Activated naive CD8-positive, alpha-beta T cell treated with anti-CD3 and anti-CD28 coated beads, Interleukin-2, amount 50 U/mL, for 24 hours (primary cell): ENCODE results near the gene FNBP1.
"Not testable (repeated sequence)": the region's sequence is repeated elsewhere in the genome, so short reads cannot be mapped to it uniquely, and the experiment has no call there.

Experiments
- ATAC-seq: fragments of 150-1000 bp; cut with Tn5 transposase; one replicate; pipeline ENCODE4 v1.10.0; 2021
- DNase-seq: peaks from one replicate; pipeline ENCODE4 v3.0.0; 2021
- H3K27ac Mint-ChIP-seq: one replicate; pipeline ENCODE4 v1.8.0; 2021; ENCODE audit warnings: mild to moderate bottlenecking, mixed read lengths
- H3K27me3 Mint-ChIP-seq: one replicate; pipeline ENCODE4 v1.8.0; 2021; ENCODE audit warnings: mixed read lengths
- H3K36me3 Mint-ChIP-seq: one replicate; pipeline ENCODE4 v1.8.0; 2021; ENCODE audit warnings: low read depth, mixed read lengths
- H3K4me1 Mint-ChIP-seq: one replicate; pipeline ENCODE4 v1.8.0; 2021; ENCODE audit warnings: mixed read lengths
- H3K4me3 Mint-ChIP-seq: one replicate; pipeline ENCODE4 v1.8.0; 2021; ENCODE audit warnings: mild to moderate bottlenecking, moderate library complexity, mixed read lengths
- H3K9me3 Mint-ChIP-seq: one replicate; pipeline ENCODE4 v1.8.0; 2021; ENCODE audit warnings: mixed read lengths

The FNBP1 gene

DNA sequence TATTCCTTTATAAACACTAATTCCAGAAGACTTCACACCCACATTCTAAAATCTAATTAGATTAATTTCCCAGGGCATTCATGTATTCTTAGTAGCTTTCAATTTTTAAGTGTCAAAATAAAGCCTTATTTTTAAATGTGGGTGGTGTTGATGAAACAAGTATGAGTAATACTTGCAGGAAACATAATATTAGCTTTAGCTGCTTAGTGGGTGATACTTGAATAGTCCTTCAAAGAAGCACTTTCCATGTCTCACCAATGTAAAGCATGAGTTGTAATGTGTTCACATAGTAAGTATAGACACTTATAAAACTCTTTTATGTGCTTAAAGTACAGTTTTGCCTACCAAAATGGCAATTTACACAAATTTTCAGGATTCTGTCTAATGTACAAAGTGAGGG lies 6.9 kb downstream of the FNBP1 start:
- Mint-ChIP-seq H3K9me3 (no peaks in the 10 kb centered on the region), H3K27ac (peak overlapping the region; percentile 99), H3K4me1 (peaks cover 90% of the 10 kb centered on the region), H3K4me3 (peak overlapping the region; percentile 99), H3K36me3 (peaks cover 45% of the 10 kb centered on the region), H3K27me3 (no peaks in the 10 kb centered on the region)
- ATAC-seq (peak; percentile 38), DNase-seq (no peak)

DNA sequence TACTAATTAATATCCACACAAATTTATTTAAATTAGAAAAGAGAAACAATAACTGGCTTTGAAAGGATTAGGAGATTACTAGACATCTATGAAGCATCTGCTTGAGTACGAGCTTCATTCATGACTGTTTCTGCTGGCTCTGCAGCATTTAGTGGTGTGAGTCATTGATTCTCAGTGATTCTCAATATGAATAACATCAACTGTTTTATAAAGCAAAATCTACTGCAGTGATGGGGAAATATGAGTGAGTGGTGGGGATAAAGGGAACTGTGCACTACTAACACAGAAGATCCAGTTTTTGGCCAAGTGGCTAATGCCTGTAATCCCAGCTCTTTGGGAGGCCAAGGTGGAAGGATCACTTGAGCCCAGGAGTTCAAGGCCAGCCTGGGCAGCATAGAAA lies 8.4 kb downstream of the FNBP1 start:
- ATAC-seq, result peak; percentile 73
- Mint-ChIP-seq H3K27me3 (no peaks in the 10 kb centered on the region), H3K9me3 (no peaks in the 10 kb centered on the region), H3K4me1 (peaks cover 98% of the 10 kb centered on the region), H3K36me3 (peaks cover 37% of the 10 kb centered on the region), H3K4me3 (peak overlapping the region; percentile 99), H3K27ac (peak overlapping the region; percentile 99)
- no peak for DNase-seq

DNA sequence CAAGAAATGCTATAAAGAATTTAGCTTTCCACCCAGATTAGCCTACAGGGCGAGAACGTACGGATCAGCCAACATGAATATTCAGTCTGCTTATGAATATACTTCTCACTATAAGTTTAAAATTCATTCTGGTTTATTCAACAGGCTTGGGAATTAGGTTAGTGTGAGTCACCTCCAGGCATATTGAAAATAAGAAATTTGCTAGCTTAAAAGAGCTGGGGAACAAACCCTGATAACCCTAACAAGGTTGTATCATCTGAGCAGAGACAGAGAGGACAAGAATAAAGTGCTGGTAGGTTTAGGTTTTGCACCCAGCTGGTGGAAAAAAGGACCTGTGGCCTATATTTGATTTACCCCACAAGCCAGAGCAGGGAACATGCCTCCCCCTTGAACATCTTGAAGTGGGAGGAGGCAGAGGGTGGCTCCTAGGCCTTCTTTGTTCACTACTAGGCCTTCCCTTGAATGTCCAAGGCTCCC lies 12.3 kb downstream of the FNBP1 start:
- ATAC-seq, result peak; percentile 16
- H3K27me3 Mint-ChIP-seq, result no peaks in the 10 kb centered on the region
- DNase-seq, result no peak
- peak overlapping the region; percentile 90 for H3K27ac Mint-ChIP-seq
- H3K4me3 Mint-ChIP-seq, result peak overlapping the region; percentile 50
- peaks cover 100% of the 10 kb centered on the region for H3K4me1 Mint-ChIP-seq
- H3K36me3 Mint-ChIP-seq, result peaks cover 44% of the 10 kb centered on the region
- H3K9me3 Mint-ChIP-seq, result no peaks in the 10 kb centered on the region

DNA sequence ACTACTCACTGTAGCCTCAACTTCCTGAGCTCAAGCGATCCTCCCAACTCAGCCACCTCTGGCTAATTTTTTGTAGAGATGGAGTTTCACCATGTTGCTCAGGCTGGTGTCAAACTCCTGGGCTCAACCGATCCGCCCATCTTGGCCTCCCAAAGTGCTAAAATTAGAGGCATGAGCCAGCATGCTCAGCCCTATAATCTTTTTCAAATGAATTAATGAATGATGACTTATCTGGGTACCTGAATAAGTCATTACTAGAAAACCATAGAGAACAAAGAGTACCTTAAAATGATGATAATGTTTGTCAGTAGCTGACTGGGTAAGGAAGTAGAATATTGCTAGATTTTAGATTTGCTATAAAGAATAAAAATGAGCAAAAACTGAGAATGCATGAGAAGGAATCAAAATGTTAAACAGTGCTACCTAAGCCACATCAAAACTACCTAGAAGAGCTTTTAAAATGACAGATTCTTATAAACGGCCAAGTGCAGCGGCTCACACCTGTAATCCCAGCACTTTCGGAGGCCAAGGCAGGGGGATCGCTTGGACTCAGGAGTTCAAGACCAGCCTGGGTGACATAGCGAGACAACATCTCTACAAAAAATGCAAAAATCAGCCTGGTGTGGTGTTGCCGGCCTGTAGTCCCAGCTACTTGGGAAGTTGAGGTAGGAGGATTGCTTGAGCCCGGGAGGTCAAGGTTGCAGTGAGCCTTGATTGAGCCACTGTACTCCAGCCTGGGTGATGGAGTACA lies 13.6 kb downstream of the FNBP1 start:
- no peaks in the 10 kb centered on the region for H3K27me3 Mint-ChIP-seq
- peak; percentile 31 for ATAC-seq
- peaks cover 100% of the 10 kb centered on the region for H3K4me1 Mint-ChIP-seq
- H3K9me3 Mint-ChIP-seq, result no peaks in the 10 kb centered on the region
- peak overlapping the region; percentile 86 for H3K27ac Mint-ChIP-seq
- peaks cover 46% of the 10 kb centered on the region for H3K36me3 Mint-ChIP-seq
- DNase-seq, result no peak
- peak overlapping the region; percentile 45 for H3K4me3 Mint-ChIP-seq

GRCh38 chr9:130028493-130029222 lies 14.3 kb downstream of the FNBP1 start:
- H3K27ac Mint-ChIP-seq, result peak overlapping the region; percentile 86
- DNase-seq (no peak), ATAC-seq (no peak)
- peak overlapping the region; percentile 45 for H3K4me3 Mint-ChIP-seq
- H3K27me3 Mint-ChIP-seq, result no peaks in the 10 kb centered on the region
- no peaks in the 10 kb centered on the region for H3K9me3 Mint-ChIP-seq
- peaks cover 100% of the 10 kb centered on the region for H3K4me1 Mint-ChIP-seq
- peaks cover 46% of the 10 kb centered on the region for H3K36me3 Mint-ChIP-seq

GRCh38 chr9:130027533-130028365 lies 15.2 kb downstream of the FNBP1 start:
- H3K4me3 Mint-ChIP-seq, result peak overlapping the region; percentile 46
- H3K36me3 Mint-ChIP-seq, result peaks cover 41% of the 10 kb centered on the region
- H3K27me3 Mint-ChIP-seq, result no peaks in the 10 kb centered on the region
- DNase-seq (no peak), ATAC-seq (peak; percentile 29)
- H3K27ac Mint-ChIP-seq, result peak overlapping the region; percentile 86
- H3K4me1 Mint-ChIP-seq, result peaks cover 100% of the 10 kb centered on the region
- H3K9me3 Mint-ChIP-seq, result no peaks in the 10 kb centered on the region

DNA sequence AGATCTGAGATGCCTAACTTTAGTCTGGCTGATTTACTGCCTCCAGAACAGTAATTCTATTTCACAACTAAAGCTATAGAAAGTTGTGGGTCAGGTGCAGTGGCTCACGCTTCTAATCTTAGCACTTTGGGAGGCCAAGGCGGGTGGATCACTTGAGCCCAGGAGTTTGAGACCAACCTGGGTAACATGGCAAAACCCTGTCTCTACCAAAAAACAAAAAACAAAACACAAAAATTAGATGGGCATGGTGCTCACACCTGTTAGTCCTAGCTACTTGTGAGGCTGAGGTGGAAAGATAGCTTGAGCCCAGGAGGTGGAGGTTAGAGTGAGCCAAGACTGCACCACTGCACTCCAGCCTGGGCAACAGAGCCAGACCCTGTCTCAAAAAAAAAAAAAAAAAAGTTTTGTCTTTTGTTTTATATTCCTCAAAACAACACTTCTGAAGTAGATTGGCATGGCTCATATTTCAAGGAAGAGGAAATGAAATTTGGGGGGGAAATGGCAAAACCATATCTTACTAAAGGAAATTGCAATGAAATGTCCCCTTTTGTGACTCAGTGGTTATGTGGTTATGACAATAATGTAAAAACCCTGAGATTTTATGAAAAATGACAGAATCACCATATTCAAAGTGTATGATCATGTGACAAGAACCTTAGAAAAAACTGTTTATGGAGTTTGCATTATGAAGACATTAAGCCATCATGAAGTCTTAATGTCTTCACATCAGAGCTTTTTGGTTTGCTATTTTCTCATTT lies 16.2 kb downstream of the FNBP1 start:
- DNase-seq (no peak), ATAC-seq (peak; percentile 4)
- no peaks in the 10 kb centered on the region for H3K27me3 Mint-ChIP-seq
- H3K4me3 Mint-ChIP-seq, result peak overlapping the region; percentile 49
- H3K4me1 Mint-ChIP-seq, result peaks cover 100% of the 10 kb centered on the region
- peaks cover 41% of the 10 kb centered on the region for H3K36me3 Mint-ChIP-seq
- H3K27ac Mint-ChIP-seq, result peak overlapping the region; percentile 86
- H3K9me3 Mint-ChIP-seq, result no peaks in the 10 kb centered on the region

- H3K9me3 Mint-ChIP-seq, result no peaks in the 10 kb centered on the region
- peaks cover 51% of the 10 kb centered on the region for H3K36me3 Mint-ChIP-seq
- H3K27ac Mint-ChIP-seq, result peak overlapping the region; percentile 86
- no peak for ATAC-seq
- H3K4me1 Mint-ChIP-seq, result peaks cover 100% of the 10 kb centered on the region
- H3K27me3 Mint-ChIP-seq, result no peaks in the 10 kb centered on the region
- no peak for DNase-seq
- H3K4me3 Mint-ChIP-seq, result no peak overlapping the region
Observed at GRCh38 chr9:130024597-130024994, 18.4 kb downstream of the FNBP1 start.

DNA sequence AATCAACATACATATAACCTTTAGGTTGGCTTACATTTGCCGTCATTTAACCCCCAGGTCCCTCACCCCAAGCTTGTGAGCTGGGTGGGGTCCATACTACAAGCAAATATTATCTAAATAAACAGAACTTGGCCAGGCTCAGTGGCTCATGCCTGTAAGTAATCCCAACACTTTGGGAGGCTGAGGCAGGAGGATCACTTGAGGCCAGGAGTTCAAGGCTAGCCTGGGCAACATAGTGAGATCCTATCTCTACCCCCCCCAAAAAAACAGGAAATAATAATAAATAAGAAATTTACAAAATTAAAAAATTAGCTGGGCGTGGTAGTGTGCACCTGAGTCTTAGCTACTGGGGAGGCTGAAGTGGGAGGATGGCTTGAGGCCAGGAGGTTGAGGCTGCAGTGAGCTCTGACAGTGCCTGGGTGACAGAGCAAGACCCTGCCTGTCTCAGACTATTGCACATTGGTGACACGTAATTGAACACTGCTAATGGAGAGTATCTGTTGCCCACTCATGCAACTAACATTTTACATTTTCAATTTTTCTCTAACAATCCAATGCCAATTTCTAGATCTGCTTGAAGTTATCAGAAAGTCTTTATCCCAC lies 18.9 kb downstream of the FNBP1 start:
- Mint-ChIP-seq H3K36me3 (peaks cover 55% of the 10 kb centered on the region), H3K9me3 (no peaks in the 10 kb centered on the region), H3K27ac (peak overlapping the region; percentile 86), H3K4me3 (peak overlapping the region; percentile 49), H3K4me1 (peaks cover 100% of the 10 kb centered on the region), H3K27me3 (no peaks in the 10 kb centered on the region)
- DNase-seq (no peak), ATAC-seq (no peak)

DNA sequence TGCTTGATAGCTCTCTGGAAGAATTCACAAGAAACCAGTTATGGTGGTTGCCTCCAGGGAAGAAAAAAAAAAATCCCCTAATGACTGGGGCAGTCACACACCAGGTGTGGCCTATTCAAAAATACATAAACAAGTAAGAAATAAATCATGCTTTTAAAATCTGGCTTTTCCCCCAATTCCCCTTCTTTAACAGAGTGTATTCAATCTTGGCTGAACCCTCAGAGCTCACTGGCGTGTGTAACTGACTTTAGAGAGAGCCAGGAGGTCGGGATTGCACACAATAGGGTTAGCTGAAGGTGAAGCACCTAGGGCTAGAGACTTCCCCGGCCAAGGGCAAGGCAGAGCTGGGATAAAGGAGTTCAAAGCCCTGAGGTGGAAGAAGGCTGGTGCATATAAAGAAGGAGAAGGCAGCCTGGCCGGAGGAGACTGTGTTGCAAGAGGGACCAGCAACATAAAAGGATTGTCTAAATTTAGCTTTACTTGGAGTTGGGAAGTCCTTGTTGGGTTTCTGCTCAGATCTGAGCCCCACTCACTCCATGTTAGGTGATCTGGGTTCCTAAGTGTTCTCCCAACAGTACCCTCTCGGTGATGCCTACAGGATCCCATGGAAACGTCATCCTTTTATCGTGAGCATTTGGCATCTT lies 19.7 kb downstream of the FNBP1 start:
- Mint-ChIP-seq H3K9me3 (no peaks in the 10 kb centered on the region), H3K4me3 (peak overlapping the region; percentile 49), H3K4me1 (peaks cover 100% of the 10 kb centered on the region), H3K27me3 (no peaks in the 10 kb centered on the region), H3K36me3 (peaks cover 50% of the 10 kb centered on the region), H3K27ac (peak overlapping the region; percentile 86)
- peak; percentile 63 for ATAC-seq
- no peak for DNase-seq

- Mint-ChIP-seq H3K4me1 (peaks cover 99% of the 10 kb centered on the region), H3K9me3 (no peaks in the 10 kb centered on the region), H3K4me3 (peak overlapping the region; percentile 37), H3K36me3 (peaks cover 47% of the 10 kb centered on the region), H3K27ac (peak overlapping the region; percentile 86), H3K27me3 (no peaks in the 10 kb centered on the region)
- DNase-seq (no peak), ATAC-seq (no peak)
Observed at GRCh38 chr9:130022566-130023143, 20.3 kb downstream of the FNBP1 start.

GRCh38 chr9:130021842-130022241 lies 21.1 kb downstream of the FNBP1 start:
- H3K4me3 Mint-ChIP-seq, result peak overlapping the region; percentile 45
- not testable (repeated sequence) for H3K9me3 Mint-ChIP-seq, DNase-seq, H3K27me3 Mint-ChIP-seq, ATAC-seq
- peaks cover 99% of the 10 kb centered on the region for H3K4me1 Mint-ChIP-seq
- peaks cover 47% of the 10 kb centered on the region for H3K36me3 Mint-ChIP-seq
- H3K27ac Mint-ChIP-seq, result peak overlapping the region; percentile 86

DNA sequence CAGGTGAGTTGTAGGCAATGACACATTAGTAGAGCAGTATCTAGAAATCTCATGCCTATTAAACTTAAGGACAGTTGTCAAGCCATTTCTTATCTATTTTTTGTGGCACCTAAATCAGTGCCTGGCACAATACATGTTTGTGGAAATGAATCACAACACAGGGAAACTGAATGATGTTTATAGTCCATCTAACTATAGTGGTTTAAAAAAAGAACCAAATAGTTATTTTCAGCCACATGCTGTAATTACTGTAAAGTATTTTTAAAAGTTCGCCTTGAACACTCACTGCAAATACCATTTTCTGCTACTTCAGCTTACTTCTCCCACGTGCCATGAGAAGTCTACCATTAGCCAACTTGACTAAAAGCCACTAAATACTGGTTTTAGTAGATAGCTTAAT lies 21.9 kb downstream of the FNBP1 start:
- peaks cover 50% of the 10 kb centered on the region for H3K36me3 Mint-ChIP-seq
- H3K4me3 Mint-ChIP-seq, result no peak overlapping the region
- no peaks in the 10 kb centered on the region for H3K9me3 Mint-ChIP-seq
- peaks cover 99% of the 10 kb centered on the region for H3K4me1 Mint-ChIP-seq
- peak overlapping the region; percentile 73 for H3K27ac Mint-ChIP-seq
- ATAC-seq, result no peak
- DNase-seq, result no peak
- H3K27me3 Mint-ChIP-seq, result no peaks in the 10 kb centered on the region
